HG03520 (cell line): Measurements from ENCODE around the gene ING5.
A peak's percentile ranks its signal among the peaks of the same experiment; 100 is the strongest.
"Not testable (repeated sequence)": the region's sequence is repeated elsewhere in the genome, so short reads cannot be mapped to it uniquely, and the experiment has no call there.

ENCODE experiments used
- ATAC-seq: cut with Tn5 transposase; IDR thresholded peaks from one replicate; pipeline ENCODE4 v1.9.1; 2021; ENCODE audit warnings: mild to moderate bottlenecking, moderate library complexity; ENCODE audit not compliant: unreplicated experiment

Gene ING5

DNA sequence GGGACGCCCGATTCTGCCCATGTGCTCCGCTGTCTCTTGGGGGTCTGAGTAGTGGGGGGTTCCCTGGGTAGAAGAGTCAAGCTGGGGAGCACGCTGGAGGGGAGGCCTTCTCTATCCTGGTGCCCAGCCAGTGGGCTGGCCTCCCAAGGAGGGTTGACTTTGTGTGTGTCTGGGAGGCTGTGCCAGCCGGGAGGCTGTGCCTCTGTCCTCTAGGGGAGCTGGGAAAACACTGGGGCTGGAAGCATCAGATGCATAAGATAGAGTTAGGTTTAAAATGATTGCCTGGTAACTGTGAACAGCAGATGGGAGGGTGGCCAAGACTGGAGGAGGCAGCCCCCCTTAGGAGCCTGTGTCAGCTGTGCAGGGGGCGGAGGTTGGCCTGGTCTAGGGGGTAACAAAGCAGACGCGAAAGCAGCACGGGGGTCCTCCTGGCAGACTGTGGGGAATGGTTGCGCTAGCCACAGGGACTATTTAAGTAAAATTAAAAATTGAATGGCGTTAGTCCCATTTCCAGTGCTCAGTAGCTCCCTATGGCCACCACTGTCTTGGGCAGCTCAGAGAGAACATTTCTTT, 1.3 kb downstream of the ING5 start:
- ATAC-seq, result no peak

DNA sequence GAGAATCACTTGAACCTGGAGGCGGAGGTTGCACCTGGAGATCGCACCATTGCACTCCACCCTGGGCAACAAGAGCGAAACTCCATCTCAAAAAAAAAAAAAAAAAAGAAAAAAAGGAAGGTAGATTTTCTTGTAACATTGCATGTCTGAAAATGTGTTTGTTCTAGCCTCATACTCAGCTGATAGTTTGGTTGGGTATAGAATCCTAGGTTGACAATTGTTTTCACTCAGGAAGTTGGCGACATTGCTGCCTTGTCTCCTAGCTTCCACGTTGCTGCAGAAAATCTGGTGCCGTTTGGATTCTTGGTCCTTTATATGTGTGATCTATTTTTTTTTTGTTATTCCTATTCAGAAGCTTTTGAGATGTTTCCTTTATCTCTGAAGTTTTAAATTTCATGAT, 4.7 kb downstream of the ING5 start:
- no peak for ATAC-seq

- no peak for ATAC-seq
Observed at GRCh38 chr2:241708879-241709278, 7.0 kb downstream of the ING5 start.

DNA sequence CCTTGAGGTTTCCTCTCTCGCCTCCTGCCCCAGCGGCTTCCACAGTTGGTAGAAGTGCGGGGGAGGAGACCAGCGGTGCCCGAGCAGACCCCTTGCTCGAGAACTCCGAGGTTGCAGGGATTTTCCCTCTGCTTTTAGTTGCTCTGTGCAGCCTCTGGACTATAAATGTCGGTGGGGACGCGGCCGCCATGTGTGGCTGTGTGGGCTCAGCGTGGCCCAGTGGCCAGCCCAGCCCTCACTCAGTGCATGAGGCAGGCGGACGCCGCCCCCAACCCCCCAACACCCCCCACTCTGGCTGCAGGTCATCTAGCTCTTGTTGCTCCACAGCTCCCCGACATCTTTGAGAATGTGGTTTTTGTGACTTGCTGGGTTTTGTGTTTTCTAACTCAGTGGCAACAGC, 17.3 kb downstream of the ING5 start:
- ATAC-seq, result no peak

GRCh38 chr2:241720099-241720498, 18.3 kb downstream of the ING5 start:
- ATAC-seq, result no peak

GRCh38 chr2:241720560-241720959, 18.7 kb downstream of the ING5 start:
- ATAC-seq, result no peak

GRCh38 chr2:241721852-241722251, 20.0 kb downstream of the ING5 start:
- no peak for ATAC-seq

GRCh38 chr2:241722896-241723454, 21.1 kb downstream of the ING5 start:
- ATAC-seq, result no peak

GRCh38 chr2:241724259-241724974, 22.6 kb downstream of the ING5 start:
- ATAC-seq, result no peak

GRCh38 chr2:241724975-241725870, 23.4 kb downstream of the ING5 start:
- no peak for ATAC-seq

GRCh38 chr2:241726459-241726858, 24.6 kb downstream of the ING5 start:
- no peak for ATAC-seq

- ATAC-seq, result no peak
Observed at GRCh38 chr2:241728000-241728399, 26.2 kb downstream of the ING5 start.

- no peak for ATAC-seq
Observed at GRCh38 chr2:241728627-241729026, 26.8 kb downstream of the ING5 start.

DNA sequence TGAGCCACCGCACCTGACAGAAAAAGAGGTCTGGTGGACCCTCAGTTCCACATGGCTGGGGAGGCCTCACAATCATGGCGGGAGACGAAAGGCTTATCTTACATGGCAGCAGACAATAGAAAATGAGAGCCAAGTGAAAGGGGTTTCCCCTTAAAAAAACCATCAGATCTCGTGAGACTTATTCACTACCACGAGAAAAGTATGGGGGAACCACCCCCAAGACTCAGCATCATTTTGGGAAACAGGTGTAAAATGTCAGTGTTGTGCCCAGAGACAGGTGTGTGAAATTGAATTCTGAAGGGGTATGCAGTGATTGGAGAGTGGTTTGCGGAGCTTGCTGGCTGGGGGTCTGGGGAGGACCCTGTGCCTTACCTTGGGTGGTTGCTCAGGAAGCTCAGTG, 28.0 kb downstream of the ING5 start:
- no peak for ATAC-seq

DNA sequence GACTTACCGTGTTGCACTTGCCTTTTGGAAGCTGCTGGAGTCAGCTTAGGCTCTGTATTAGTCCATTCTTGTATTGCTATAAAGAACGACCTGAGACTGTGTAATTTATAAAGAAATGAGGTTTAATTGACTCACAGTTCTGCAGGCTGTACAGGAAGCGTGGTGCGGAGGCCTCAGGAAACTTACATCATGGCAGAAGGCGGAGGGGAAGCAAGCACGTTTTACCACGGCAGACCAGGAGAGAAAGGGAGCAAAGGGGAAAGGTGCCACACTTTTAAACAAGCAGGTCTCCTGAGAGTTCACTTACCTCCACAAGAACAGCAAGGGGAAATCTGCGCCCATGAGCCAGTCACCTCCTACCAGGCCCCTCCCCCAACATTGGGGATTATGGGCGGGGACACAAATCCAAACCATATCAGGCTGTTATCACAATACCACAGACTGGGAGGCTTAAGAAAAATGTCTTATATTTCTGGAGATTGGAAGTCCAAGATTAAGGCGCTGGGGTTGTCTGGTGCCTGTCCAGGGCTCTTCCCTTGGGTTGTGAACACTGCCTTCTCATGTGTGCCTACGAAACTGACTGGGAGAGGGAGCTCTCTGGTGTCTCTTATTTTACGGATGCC, 28.9 kb downstream of the ING5 start:
- ATAC-seq, result no peak

DNA sequence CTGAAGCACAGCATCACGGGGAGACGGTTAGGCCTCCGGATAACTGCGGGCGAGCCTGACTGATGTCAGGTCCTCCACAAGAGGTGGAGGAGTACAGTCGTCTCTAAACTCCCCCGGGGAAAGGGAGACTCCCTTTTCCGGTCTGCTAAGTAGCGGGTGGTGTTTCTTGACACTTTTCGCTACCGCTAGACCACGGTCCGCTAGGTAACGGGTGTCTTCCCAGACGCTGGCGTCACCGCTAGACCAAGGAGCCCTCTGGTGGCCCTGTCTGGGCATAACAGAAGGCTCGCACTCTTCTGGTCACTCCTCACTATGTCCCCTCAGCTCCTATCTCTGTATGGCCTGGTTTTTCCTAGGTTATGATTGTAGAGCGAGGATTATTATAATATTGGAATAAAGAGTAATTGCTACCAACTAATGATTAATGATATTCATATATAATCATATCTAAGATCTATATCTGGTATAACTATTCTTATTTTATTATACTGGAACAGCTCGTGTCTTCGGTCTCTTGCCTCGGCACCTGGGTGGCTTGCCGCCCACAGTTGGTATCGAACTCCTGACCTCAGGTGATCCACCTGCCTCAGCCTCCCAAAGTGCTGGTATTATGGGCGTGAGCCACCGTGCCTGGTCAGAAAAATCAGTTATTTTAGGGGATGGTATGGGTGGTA, 30.8 kb downstream of the ING5 start:
- not testable (repeated sequence) for ATAC-seq

DNA sequence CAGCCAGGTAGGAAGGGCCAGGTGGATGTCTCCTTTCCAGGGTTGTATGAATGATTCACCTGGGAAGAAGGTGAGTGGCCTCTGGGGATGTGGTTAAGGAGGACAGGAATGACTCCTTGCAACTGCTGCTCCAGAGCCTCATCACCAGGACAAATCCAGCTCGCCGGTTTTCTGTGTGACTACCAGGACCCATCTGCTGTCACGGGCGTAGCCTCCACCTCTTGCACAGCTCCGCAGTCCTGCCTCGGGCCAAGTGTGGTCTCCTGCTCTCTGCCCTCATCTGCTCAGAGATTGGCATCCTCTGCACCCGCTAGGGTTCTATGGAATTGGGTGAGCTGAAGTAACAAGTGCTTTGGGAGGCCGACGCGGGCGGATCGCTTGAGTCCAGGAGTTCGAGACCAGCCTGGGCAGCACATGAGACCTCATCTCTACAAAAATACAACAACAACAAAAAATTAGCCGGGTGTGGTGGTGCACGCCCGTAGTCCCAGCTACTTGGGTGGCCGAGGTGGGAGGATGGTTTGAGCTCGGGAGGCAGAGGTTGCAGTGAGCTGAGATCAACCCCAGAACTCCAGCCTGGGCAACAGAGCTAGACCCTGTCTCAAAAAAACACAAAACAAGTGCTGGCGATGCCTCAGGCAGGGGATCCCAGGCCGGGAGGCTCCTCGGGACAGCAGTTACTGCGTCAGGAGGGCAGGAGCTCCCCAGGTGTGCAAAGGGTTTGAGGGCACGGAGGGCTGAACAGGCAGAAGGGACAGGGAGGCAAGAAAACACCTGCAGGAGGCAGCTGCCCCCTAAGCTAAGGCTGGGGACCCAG, 31.8 kb downstream of the ING5 start:
- no peak for ATAC-seq

DNA sequence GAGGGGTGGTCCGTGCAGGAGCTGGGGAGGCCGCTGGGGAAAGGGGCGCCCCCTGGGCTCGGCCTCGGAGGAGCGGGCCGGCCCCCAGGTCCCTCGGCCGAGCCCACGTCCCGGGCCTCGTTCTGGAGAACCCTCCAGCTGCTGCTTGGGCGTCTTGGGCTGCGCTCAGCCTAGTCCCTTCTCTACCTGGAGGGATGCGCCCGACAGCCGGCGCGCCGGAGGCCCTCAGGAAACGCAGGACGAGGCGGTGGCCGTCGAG, 32.3 kb downstream of the ING5 start:
- peak; percentile 24 for ATAC-seq

GRCh38 chr2:241734467-241735208, 32.8 kb downstream of the ING5 start, which contains the start of gene D2HGDH:
Gene D2HGDH (plus strand): TSS chr2:241734630. CDS start chr2:241735225, 595 bp downstream.
- peak; percentile 69 for ATAC-seq
